ENCODE measurements around the gene IPPK.

The IPPK gene

GRCh38 chr9:92642041-92642451 is 27.9 kb downstream of the IPPK start:
- in situ Hi-C loops (cut with MboI; ENCODE audit: low pct_unique_long_range_greater_than_20kb, low sequenced_read_pairs, unreplicated experiment): loop anchor here (25.0 kb wide), 2 partner anchors 330 to 505 kb away; no protein-coding TSS in a partner anchor
- no peak for DNase-seq (ENCODE audit: low spot score)
- TF ChIP-seq CTCF (IDR thresholded peaks at IDR 0.05; ENCODE audit: extremely low read depth, insufficient read depth, missing control alignments): no peak

GRCh38 chr9:92641092-92641809 is 28.7 kb downstream of the IPPK start:
- no peak for TF ChIP-seq CTCF (IDR thresholded peaks at IDR 0.05; ENCODE audit: extremely low read depth, insufficient read depth, missing control alignments)
- no peak for DNase-seq (ENCODE audit: low spot score)
- in situ Hi-C loops (cut with MboI; ENCODE audit: low pct_unique_long_range_greater_than_20kb, low sequenced_read_pairs, unreplicated experiment): loop anchor here (25.0 kb wide), 2 partner anchors 329 to 504 kb away; no protein-coding TSS in a partner anchor

- no peak for DNase-seq (ENCODE audit: low spot score)
- no peak for TF ChIP-seq CTCF (IDR thresholded peaks at IDR 0.05; ENCODE audit: extremely low read depth, insufficient read depth, missing control alignments)
- in situ Hi-C loops (cut with MboI; ENCODE audit: low pct_unique_long_range_greater_than_20kb, low sequenced_read_pairs, unreplicated experiment): loop anchor here (25.0 kb wide), 2 partner anchors 328 to 503 kb away; no protein-coding TSS in a partner anchor
Observed at GRCh38 chr9:92640398-92641091, 29.4 kb downstream of the IPPK start.

- in situ Hi-C loops (cut with MboI; ENCODE audit: low pct_unique_long_range_greater_than_20kb, low sequenced_read_pairs, unreplicated experiment): loop anchor here (25.0 kb wide), 2 partner anchors 328 to 503 kb away; no protein-coding TSS in a partner anchor
- TF ChIP-seq CTCF (IDR thresholded peaks at IDR 0.05; ENCODE audit: extremely low read depth, insufficient read depth, missing control alignments): no peak
- no peak for DNase-seq (ENCODE audit: low spot score)
Observed at GRCh38 chr9:92639791-92640271, 30.1 kb downstream of the IPPK start.

GRCh38 chr9:92639124-92639523 is 30.8 kb downstream of the IPPK start:
- in situ Hi-C loops (cut with MboI; ENCODE audit: low pct_unique_long_range_greater_than_20kb, low sequenced_read_pairs, unreplicated experiment): loop anchor here (25.0 kb wide), 2 partner anchors 327 to 502 kb away; no protein-coding TSS in a partner anchor
- no peak for DNase-seq (ENCODE audit: low spot score)
- no peak for TF ChIP-seq CTCF (IDR thresholded peaks at IDR 0.05; ENCODE audit: extremely low read depth, insufficient read depth, missing control alignments)

GRCh38 chr9:92638621-92639101 is 31.3 kb downstream of the IPPK start:
- DNase-seq (ENCODE audit: low spot score): no peak
- in situ Hi-C loops (cut with MboI; ENCODE audit: low pct_unique_long_range_greater_than_20kb, low sequenced_read_pairs, unreplicated experiment): loop anchor here (25.0 kb wide), 2 partner anchors 326 to 501 kb away; no protein-coding TSS in a partner anchor
- no peak for TF ChIP-seq CTCF (IDR thresholded peaks at IDR 0.05; ENCODE audit: extremely low read depth, insufficient read depth, missing control alignments)

All from GM13977 (cell line).